GM21367 (cell line): Measurements from ENCODE around the gene SKAP1.

Experiments used
- ATAC-seq: cut with Tn5 transposase; IDR thresholded peaks from one replicate; pipeline ENCODE4 v1.9.1; 2021; ENCODE audit not compliant: unreplicated experiment

The SKAP1 gene

GRCh38 chr17:48180842-48181629 is 249.0 kb downstream of the SKAP1 start:
- no peak for ATAC-seq

DNA sequence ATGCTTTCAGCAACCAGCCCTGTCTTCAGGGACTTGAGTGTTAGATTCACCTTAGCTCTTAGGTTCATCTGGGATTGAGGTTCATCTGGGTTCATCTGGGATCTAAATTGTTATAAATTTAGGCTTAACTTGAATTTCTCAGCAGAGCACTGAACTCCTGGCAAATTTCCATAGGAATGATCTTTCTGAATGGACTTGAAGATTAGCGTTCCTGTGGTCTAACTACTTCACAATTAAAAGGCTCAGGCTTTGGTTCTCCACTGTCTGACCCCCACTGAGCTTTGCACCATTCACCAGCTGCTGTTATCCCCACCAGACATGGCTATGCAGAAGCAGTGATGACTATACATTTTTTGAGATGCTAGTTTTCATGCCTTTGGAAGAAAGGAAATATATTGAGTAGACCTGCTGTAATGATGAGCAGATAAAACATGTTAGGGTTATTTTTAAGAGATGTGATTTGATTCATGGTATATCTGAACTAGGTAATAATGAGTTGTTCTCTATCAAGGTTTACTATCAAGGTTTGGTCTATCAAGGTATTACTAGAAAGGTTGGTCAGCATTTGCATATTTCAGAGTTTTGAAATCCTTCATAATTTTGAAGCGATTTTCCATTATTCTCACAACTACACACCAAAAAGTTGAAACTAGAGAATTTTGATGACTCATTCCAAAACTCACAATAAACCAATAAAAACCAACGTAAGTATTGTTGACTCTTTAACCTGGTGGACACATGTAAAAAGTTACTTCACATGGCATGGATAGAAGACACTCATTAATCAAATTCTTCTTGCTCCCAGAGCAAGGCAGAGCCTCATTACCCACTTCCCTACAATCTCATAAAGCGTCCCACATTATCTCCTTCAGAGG is 250.7 kb downstream of the SKAP1 start:
- ATAC-seq = no peak

DNA sequence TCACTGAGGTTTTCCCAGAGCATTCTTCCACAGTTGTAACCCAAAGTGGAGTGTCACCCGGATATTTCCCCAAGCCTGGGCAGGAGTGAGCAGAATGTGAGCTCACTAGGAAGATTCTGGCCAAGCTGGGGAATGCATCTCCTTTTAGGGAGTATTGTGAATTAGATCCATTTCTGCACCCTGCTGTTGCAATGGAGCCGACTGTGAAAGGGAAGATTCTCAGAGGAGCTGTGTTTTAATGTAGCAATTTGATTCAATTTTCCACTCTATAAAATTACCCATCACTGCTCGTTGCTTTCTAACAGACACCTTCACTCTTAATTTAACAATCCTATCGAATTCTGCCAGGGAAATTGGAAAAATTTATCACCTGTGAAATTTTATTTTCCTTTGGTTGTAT is 251.7 kb downstream of the SKAP1 start:
- ATAC-seq = no peak

- ATAC-seq = no peak
Observed at GRCh38 chr17:48177816-48178215, 252.2 kb downstream of the SKAP1 start.

- ATAC-seq = no peak
Observed at GRCh38 chr17:48176471-48176855, 253.6 kb downstream of the SKAP1 start.

DNA sequence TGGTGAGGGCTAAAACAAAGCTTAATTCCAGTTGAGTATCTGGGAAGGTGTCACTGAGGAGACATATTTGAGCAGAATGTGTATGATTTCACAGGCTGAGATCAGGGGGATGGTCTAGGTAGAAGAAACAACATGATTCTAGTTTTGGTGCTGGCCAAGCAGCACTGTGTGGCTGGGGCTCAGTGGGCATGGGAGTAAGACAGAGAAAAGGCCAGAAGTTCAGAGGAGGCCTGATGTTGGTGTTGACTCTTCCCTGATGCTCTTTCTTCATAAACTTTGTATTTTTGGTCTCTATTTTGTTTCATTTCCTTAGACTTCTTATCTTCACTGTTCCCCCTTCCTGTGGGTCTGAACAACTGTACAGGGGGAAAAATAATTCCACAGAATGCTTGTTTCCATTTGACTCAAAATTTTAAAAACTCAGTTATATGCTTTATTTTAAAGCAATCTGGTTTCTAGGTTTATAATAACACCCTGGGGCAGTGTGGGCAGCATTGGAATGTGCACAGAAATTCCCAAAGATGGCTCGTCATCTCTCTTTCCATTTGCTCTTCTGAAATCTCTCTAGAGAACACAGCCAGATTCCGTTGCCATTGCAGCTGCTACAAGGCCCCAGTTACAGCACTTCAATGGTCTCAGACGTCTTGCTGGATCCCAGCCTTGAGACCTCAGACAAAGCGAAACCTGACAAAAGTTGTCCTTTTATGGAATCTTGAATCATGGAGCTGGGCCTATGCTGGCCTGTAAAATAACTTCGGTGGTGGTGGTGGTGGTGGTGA is 254.1 kb downstream of the SKAP1 start:
- no peak for ATAC-seq

DNA sequence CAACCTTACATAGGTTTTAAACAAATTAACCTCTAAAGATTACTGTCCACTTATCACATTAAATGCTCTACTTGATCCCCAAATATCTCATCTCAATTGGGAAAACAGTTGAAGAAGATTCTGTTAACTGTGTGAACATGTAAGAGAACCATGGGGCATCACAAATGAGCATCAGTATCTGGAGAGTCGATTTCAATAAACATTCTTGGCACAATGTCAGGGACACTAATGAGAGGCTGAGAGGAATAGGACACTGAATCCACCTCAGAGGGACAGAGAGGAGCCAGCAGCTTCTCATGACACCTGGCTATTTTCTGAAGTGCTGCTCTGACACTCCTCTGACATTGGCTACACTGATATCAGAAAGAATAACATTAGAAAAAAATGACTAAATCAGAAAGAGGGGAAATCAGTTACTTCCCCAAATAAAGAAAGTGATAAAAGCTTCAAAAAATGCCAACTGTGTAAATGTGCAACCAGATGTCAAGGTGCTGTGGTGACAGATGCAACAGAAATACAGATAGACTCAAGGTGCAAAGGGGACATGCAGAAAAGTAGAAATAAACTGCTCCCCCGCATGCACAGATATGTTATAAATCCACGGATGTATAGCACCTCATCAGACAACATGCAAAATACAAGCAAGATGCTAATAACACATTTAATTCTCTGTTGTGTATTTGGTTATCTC is 255.0 kb downstream of the SKAP1 start:
- ATAC-seq = no peak

DNA sequence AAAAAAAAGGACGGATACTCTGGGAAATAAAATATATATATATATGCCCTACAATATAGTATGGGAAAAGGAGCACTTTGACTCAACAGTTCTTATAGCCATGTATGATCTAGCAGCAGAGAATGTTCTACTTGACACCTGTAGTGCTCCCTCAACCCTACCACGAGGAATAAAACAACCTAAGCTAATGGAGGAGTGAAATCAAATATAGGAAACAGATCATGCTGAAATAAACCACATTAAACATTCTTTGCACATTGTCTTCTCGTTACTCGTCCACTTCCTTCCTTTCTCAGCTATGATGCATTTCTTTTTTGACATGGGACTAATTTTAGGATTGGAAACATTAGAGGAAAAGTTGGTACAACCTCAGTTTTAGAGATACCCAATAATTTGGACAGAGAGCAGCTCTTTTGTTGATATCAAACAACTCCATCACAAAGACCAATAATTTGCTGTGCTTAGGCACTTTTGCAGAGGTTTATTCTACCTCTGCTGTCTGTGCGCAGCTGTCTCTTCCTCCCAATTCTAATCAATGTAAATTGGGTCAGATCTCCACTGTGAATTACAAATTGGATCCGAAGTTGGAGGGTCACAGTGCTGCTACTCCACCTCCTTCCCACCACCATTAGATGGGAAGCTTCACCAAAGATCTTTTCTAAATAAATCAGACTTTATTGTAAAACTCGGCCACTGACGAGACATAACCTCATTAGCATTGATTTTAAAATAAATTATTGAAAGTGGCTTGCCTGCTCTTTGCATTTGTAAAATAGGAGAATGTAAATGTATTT is 256.6 kb downstream of the SKAP1 start:
- no peak for ATAC-seq

DNA sequence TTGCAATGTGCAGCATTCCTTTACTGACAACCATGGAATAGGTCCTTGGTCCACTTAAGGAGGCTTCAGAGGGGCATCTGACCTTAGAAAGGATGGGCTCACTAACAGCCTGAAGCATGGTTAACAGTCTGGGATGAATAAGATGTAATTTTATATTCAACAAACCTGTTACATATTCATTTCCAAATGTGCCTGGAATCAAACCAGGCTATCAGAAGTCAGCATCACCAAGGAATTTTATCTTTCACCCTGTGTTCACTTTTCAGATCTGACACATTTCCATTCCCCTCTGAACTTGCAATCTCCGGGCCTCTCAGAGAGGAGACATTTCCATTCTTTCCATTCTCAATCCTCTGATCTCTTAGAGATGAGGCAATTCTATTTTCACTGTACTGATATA is 260.1 kb downstream of the SKAP1 start:
- ATAC-seq = no peak

DNA sequence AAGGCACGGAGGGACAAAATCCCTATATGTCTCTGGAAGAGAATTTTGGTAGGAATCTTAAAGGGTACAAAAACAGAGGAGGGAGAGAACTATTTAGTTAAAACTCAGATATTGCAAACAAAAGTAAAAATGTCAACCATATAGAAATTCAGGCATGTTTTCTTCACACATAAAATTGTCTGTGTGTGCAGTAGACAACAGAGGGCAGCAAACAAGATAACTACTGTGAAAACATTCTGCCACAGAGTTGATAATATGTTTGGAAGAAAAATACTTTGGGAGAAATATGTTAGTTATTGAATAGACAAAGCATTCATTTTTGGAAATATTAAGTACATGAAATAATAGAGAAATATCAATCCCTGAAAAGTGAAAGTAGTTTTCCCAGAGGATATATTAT is 266.2 kb downstream of the SKAP1 start:
- no peak for ATAC-seq

DNA sequence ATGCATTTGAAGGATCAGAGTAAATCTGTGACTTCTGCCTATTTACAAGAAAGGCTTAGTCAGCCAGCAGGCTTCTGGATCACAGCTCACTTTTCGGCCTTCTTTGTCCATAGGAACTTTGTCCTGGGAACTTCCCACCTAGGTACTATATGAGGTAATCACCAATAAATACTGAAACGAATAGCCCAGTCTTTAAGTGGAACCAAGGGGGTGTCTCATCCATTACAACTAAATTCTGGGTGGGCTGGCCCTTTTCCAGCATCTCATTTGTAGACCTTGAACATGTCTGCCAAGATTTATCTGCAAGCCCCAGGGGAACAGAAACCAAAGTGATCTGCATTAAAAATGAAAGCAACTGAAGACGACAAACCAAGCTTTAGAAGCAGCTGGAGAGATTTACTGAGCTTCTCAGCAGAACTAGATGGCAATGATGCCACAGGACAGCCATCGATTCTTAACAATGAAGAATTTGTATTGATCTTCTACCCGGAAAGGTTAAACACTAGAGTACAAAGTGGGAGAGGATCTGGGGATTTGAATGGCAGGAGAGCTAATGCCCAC is 267.0 kb downstream of the SKAP1 start:
- ATAC-seq = no peak

DNA sequence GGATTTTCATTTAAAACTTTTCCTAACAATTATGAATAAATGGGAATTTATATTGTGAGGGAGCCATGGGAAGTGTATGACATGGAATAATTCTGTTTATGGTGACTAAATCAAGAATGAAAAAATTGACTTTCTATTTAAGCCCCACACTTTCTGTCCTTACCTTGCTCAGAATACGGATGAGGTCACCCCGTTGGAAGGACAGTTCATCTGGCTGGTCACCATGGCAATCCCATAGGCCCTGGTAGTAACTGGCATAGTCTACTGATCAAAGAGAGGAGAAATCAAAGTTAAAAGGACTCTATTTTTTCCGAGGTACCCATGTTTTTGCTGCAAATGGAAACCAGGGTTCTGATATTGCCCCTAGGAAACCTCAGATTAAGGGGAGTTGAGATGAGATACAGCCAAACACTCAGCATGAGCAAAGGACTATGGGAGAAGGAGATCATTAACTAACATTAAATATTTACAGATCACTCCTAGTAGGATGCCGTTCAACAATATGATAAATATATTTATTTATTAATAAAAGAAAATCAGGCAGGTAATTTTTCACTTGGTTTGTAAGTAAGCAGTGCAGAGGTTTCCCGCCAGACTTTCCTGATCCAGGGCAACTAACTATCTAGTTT is 267.6 kb downstream of the SKAP1 start:
- no peak for ATAC-seq

GRCh38 chr17:48161127-48161905 is 268.7 kb downstream of the SKAP1 start:
- no peak for ATAC-seq

DNA sequence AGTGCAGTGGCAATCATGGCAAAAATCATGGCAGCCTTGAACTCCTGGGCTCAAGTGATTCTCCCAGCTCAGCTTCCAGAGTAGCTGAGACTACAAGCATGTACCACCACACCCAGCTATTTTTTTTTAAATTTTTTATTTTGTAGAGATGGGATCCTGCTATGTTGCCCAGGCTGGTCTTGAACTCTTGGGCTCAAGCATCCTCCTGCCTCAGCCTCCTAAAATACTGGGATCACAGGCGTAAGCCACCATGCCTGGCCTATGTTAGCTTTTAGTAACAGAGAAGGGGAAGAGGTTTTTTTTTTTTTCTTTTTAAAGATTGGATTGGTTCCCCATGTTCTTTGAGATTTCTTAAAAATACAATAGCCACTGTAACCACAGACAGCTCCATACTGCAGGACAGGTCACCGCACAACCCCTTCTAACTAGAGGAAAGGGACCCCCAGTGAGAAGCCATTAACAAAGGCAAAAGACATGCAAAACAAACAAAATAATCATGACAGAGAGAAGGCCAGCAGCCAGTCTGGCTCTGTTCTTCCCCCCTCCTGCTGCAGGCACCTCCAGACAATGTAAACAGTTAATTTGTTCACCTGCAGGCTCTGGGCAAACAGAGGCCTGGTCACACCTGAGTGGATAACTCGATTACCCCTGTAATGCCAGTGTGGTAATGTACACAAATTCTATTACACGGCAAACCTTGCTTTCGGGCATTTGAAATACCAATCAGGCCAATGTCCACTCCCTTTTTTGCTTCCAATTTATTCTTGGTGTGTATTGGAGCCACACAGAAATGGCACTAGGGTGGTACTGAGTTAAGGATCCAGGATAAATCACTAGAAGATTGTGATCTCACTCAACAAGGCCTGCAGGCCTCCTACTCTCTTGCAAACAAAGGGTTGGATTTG is 269.6 kb downstream of the SKAP1 start:
- no peak for ATAC-seq

GRCh38 chr17:48159232-48159631 is 270.8 kb downstream of the SKAP1 start:
- ATAC-seq = no peak

GRCh38 chr17:48155889-48156611 is 274.0 kb downstream of the SKAP1 start:
- ATAC-seq = no peak
